ENCODE measurements around the gene APCS. TPM values are rescaled to one million over a fixed set of nuclear protein-coding genes. Genes with fewer than 3 reads are reported as not detected.

The APCS gene
- total RNA-seq (2014; rRNA removed; shearing (Covaris generic)): not detected in 2 replicates

GRCh38 chr1:159587461-159587951 lies at the start of gene APCS:
Gene APCS (plus strand): TSS chr1:159587826. CDS start chr1:159587922, 96 bp downstream.

Other genes starting within 250 kb of the APCS start
- gene OR10J4, start 155.6 kb upstream of the APCS start, total RNA-seq (2014; rRNA removed; shearing (Covaris generic)): not detected in 2 replicates
- gene OR10J1, start 148.1 kb upstream of the APCS start, total RNA-seq (2014; rRNA removed; shearing (Covaris generic)): not detected in 2 replicates
- not detected in 2 replicates for gene OR10J5, start 51.8 kb upstream of the APCS start, total RNA-seq (2014; rRNA removed; shearing (Covaris generic))
- gene CRP, start 126.8 kb downstream of the APCS start, total RNA-seq (2014; rRNA removed; shearing (Covaris generic)): not detected in 2 replicates
- gene DUSP23, start 193.1 kb downstream of the APCS start, total RNA-seq (2014; rRNA removed; shearing (Covaris generic)): 56.5 and 57.1 TPM in 2 replicates
- not detected in 2 replicates for gene FCRL6, start 214.5 kb downstream of the APCS start, total RNA-seq (2014; rRNA removed; shearing (Covaris generic))
- gene SLAMF8, start 239.0 kb downstream of the APCS start, total RNA-seq (2014; rRNA removed; shearing (Covaris generic)): not detected in 2 replicates